Tongue (tissue), 2 donors: ENCODE results near the gene IZUMO4. TPM values are rescaled to one million over a fixed set of nuclear protein-coding genes. Genes with fewer than 3 reads are reported as not detected.

Experiments used
- DNase-seq: peaks from one replicate; pipeline ENCODE4 v3.0.0-alpha.2; 2015
- total RNA-seq: library from RNA; depleted of rRNA; stranded (reverse); fragments of >200 nt; gene quantifications from one replicate; pipeline ENCODE4 v1.2.3, GENCODE V29; 2014

IZUMO4 gene
- total RNA-seq, 1 donor from 2014 or later: 3.1 TPM

DNA sequence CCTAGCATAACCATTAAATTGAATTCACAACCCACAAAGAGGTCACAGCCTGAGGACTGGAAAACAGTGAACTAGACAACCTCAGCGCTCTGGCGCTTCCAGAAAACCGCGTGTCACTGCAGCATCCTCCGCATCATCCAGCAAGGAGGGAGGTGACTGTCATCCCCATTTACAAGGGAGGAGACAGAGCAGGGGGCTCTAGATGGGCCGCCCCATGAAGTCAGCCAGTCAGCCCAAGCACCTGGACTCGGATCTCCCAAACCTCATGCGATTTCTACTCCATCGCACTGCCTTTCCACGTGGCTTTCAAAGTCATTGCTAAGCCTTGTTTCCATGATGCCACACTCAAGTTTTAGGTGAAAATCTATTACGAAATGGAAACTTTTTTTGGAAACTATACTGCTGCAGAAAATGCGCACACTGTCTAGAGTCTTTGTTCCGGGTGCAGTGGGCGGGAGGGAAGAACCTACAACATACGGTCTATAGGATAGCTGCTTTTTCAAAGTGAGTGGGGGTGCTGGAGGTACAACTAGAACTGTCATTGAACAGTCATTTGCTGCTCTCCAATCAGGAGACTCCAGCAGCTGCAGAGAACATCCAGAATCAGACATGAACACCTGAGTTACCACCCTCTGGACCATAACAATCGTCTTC lies 51.9 kb downstream of the IZUMO4 start:
- no peak for DNase-seq

Other genes with a start within 250 kb of the IZUMO4 start
- 11.2 TPM for gene REXO1, start 248.4 kb upstream of the IZUMO4 start, total RNA-seq
- gene KLF16, start 233.3 kb upstream of the IZUMO4 start, total RNA-seq: 5.0 TPM
- gene ABHD17A, start 211.4 kb upstream of the IZUMO4 start, total RNA-seq: 62.7 TPM
- gene ADAT3, start 191.5 kb upstream of the IZUMO4 start, total RNA-seq: 2.8 TPM
- 56.5 TPM for gene SCAMP4, start 191.5 kb upstream of the IZUMO4 start, total RNA-seq
- 52.2 TPM for gene CSNK1G2, start 155.7 kb upstream of the IZUMO4 start, total RNA-seq
- gene BTBD2, start 81.2 kb upstream of the IZUMO4 start, total RNA-seq: 59.7 TPM
- gene MKNK2, start 45.7 kb upstream of the IZUMO4 start, total RNA-seq: 115 TPM
- 24.4 TPM for gene MOB3A, start 589 bp upstream of the IZUMO4 start, total RNA-seq
- gene AP3D1, start 54.7 kb downstream of the IZUMO4 start, total RNA-seq: 44.9 TPM
- gene DOT1L, start 67.0 kb downstream of the IZUMO4 start, total RNA-seq: 16.9 TPM
- gene PLEKHJ1, start 139.4 kb downstream of the IZUMO4 start, total RNA-seq: 88.1 TPM
- gene SF3A2, start 139.9 kb downstream of the IZUMO4 start, total RNA-seq: 44.8 TPM
- gene AMH, start 152.4 kb downstream of the IZUMO4 start, total RNA-seq: 1.4 TPM
- gene JSRP1, start 159.5 kb downstream of the IZUMO4 start, total RNA-seq: 67.8 TPM
- gene PEAK3, start 185.3 kb downstream of the IZUMO4 start, total RNA-seq: not detected
- gene LINGO3, start 211.2 kb downstream of the IZUMO4 start, total RNA-seq: 0.21 TPM
- gene LSM7, start 231.7 kb downstream of the IZUMO4 start, total RNA-seq: 88.5 TPM
- 49.2 TPM for gene SPPL2B, start 231.8 kb downstream of the IZUMO4 start, total RNA-seq